ENCODE data around the gene SLC25A24.

SLC25A24 gene

DNA sequence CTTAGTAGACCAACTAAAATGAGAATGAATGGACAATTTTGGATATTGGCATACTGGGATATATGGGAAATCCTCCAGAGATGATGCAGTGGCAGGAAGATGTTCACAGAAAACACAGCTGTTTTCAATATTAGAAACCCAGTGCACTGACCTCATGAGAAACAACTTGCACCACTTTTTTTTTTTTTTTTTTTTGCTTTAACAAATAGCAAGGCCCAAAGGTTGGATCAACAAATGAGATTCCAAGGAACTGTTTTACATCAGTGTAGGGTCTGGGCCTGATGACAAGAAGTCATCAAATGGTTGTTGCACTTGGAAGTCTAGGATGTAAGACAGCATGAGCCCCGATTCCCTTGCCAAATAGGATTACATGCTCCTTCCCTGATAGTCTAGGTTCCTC is 110.7 kb downstream of the SLC25A24 start:
- no peak for DNase-seq

DNA sequence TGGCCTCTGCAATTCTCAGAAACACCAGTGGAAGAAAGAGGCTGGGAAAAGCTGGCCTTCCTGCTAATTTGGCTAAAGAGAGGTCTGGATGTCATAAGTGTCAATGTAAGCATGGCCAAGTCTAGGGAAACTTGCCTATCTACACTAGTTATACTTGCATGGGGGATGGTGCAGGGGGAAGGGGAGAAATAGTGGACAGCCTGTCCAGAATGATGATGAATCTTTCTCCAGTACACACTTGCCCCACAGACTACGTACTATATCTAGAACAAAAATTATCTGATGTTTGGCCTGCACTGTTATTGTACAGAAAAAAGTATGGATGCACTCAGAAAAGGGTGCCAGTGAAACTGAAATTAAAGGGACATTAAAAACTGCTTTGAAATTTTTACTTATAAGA is 114.5 kb downstream of the SLC25A24 start:
- DNase-seq: no peak

DNA sequence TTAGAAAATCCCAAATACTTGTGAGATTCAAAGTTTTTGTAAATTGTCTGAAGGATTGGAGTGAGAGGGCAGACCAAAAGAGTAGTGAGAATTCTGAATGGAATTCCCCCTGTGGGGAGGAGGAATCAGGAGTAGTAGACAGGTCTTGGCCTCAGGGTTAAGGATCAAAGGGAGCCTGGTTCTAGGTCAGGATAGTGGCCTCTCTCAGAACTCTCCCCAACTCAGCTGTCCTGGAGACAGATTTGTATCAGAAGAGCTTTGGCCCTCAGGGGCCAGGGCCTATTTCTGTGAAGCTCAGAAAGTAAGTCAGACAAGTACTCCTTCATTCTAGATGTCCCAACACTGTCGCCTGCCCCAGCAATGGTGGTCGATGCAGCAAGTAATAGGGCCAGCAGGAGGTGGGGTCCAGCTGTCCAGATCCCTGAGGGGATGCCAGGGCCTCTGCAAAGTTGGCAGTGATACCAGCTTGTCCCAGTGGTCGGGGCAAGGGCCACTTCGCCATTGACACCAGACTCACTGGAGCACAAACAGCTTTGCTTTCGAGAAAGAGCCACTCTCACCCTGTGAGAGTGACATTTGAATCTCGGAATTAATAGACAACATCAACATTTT is 115.2 kb downstream of the SLC25A24 start:
- DNase-seq: no peak

Measured in SIG-M5 (cell line).